Urinary bladder (tissue), 4 donors: Measurements from ENCODE around the gene SERPINB2. TPM values are rescaled to one million over a fixed set of nuclear protein-coding genes. Genes with fewer than 3 reads are reported as not detected.

Experiments used
- DNase-seq: peaks from one replicate; pipeline ENCODE4 v3.0.0-alpha.2; 2015; ENCODE audit errors: extremely low spot score
- H3K27ac ChIP-seq: one replicate; pipeline ENCODE4 v1.5.1; 2013; ENCODE audit warnings: low read depth, mild to moderate bottlenecking, moderate library complexity
- H3K36me3 ChIP-seq: one replicate; pipeline ENCODE4 v1.6.1; 2013; ENCODE audit warnings: mild to moderate bottlenecking, moderate library complexity; ENCODE audit not compliant: insufficient read depth
- H3K4me1 ChIP-seq: one replicate; pipeline ENCODE4 v1.6.1; 2013; ENCODE audit warnings: mild to moderate bottlenecking, moderate library complexity; ENCODE audit not compliant: insufficient read depth
- H3K4me3 ChIP-seq: one replicate; pipeline ENCODE4 v1.5.1; 2013; ENCODE audit warnings: low read depth, low read length
- WGBS: extraction: QIAGEN DNeasy Blood & Tissue Kit; methylation state at CpG from one replicate; pipeline ENCODE4 v1.1.7; 2013; 5-methylcytosine and 5-hydroxymethylcytosine counted together
- polyA plus RNA-seq: library from polyadenylated mRNA; stranded (reverse); fragments of 200-250 nt; gene quantifications from one replicate; pipeline ENCODE4 v1.2.3, GENCODE V29; 2013
- total RNA-seq: library from RNA; depleted of rRNA; stranded (reverse); fragments of >200 nt; gene quantifications from one replicate; pipeline ENCODE4 v1.2.3, GENCODE V29; 2014
- donor health status: healthy with polysubstance abuse.
- donor health status: healthy.

Gene SERPINB2
- total and polyA plus RNA-seq, 2 donors: not detected

GRCh38 chr18:63872586-63872985 lies 14.9 kb upstream of the SERPINB2 start:
- DNase-seq: no peak
- Histone ChIP-seq H3K27ac (no peak overlapping the region), H3K36me3 (no peaks in the 10 kb centered on the region), H3K4me3 (no peak overlapping the region), H3K4me1 (no peaks in the 10 kb centered on the region)

GRCh38 chr18:63878343-63878742 lies 9.2 kb upstream of the SERPINB2 start:
- DNase-seq: no peak
- Histone ChIP-seq H3K27ac (no peak overlapping the region), H3K4me1 (no peaks in the 10 kb centered on the region), H3K36me3 (no peaks in the 10 kb centered on the region), H3K4me3 (no peak overlapping the region)
- 62% methylated on average over 3 of the region's 3 CpGs for WGBS

- DNase-seq: no peak
- H3K4me3 ChIP-seq: no peak overlapping the region
- H3K36me3 ChIP-seq: no peaks in the 10 kb centered on the region
- 50% methylated on average over 4 of the region's 4 CpGs for WGBS
- no peak overlapping the region for H3K27ac ChIP-seq
- H3K4me1 ChIP-seq: no peaks in the 10 kb centered on the region
These were observed 8.6 kb upstream of the SERPINB2 start for GRCh38 chr18:63878925-63879324.

GRCh38 chr18:63879709-63880108 lies 7.8 kb upstream of the SERPINB2 start:
- H3K4me1 ChIP-seq: no peaks in the 10 kb centered on the region
- no peak for DNase-seq
- H3K36me3 ChIP-seq: no peaks in the 10 kb centered on the region
- H3K4me3 ChIP-seq: no peak overlapping the region
- no peak overlapping the region for H3K27ac ChIP-seq
- WGBS: 64% methylated on average over 2 of the region's 2 CpGs

- no peaks in the 10 kb centered on the region for H3K36me3 ChIP-seq
- H3K4me1 ChIP-seq: no peaks in the 10 kb centered on the region
- WGBS: 72% methylated on average over 4 of the region's 4 CpGs
- no peak for DNase-seq
- H3K27ac ChIP-seq: no peak overlapping the region
- no peak overlapping the region for H3K4me3 ChIP-seq
These were observed 5.7 kb upstream of the SERPINB2 start for GRCh38 chr18:63881851-63882250.

GRCh38 chr18:63882333-63883141 lies 5.0 kb upstream of the SERPINB2 start:
- no peak overlapping the region for H3K27ac ChIP-seq
- peak; percentile 59 for DNase-seq
- H3K4me3 ChIP-seq: no peak overlapping the region
- no peaks in the 10 kb centered on the region for H3K4me1 ChIP-seq
- H3K36me3 ChIP-seq: no peaks in the 10 kb centered on the region
- WGBS: 48% methylated on average over 8 of the region's 8 CpGs

- Histone ChIP-seq H3K4me1 (no peaks in the 10 kb centered on the region), H3K4me3 (no peak overlapping the region), H3K27ac (no peak overlapping the region), H3K36me3 (no peaks in the 10 kb centered on the region)
- no peak for DNase-seq
These were observed 3.9 kb upstream of the SERPINB2 start for GRCh38 chr18:63883617-63884016.

- WGBS: 11% methylated on average over 1 of the region's 1 CpG
- Histone ChIP-seq H3K27ac (no peak overlapping the region), H3K36me3 (no peaks in the 10 kb centered on the region), H3K4me3 (no peak overlapping the region), H3K4me1 (no peaks in the 10 kb centered on the region)
- DNase-seq: no peak
These were observed 1.1 kb downstream of the SERPINB2 start for GRCh38 chr18:63888470-63889190.

GRCh38 chr18:63889626-63890025 lies 2.1 kb downstream of the SERPINB2 start:
- Histone ChIP-seq H3K27ac (no peak overlapping the region), H3K4me3 (no peak overlapping the region), H3K36me3 (no peaks in the 10 kb centered on the region), H3K4me1 (no peaks in the 10 kb centered on the region)
- 83% methylated on average over 2 of the region's 2 CpGs for WGBS
- DNase-seq: no peak

GRCh38 chr18:63890237-63890949 lies 2.9 kb downstream of the SERPINB2 start:
- 82% methylated on average over 6 of the region's 6 CpGs for WGBS

GRCh38 chr18:63890950-63891304 lies 3.4 kb downstream of the SERPINB2 start:
- Histone ChIP-seq H3K36me3 (no peaks in the 10 kb centered on the region), H3K4me1 (no peaks in the 10 kb centered on the region), H3K4me3 (no peak overlapping the region), H3K27ac (no peak overlapping the region)
- 72% methylated on average over 5 of the region's 5 CpGs for WGBS
- no peak for DNase-seq

More at GRCh38 chr18:63890237-63890949, 2.9 kb downstream of the SERPINB2 start:
- H3K4me3 ChIP-seq: no peak overlapping the region
- H3K27ac ChIP-seq: no peak overlapping the region
- DNase-seq: no peak
- H3K4me1 ChIP-seq: no peaks in the 10 kb centered on the region
- H3K36me3 ChIP-seq: no peaks in the 10 kb centered on the region

GRCh38 chr18:63892566-63892965 lies 5.1 kb downstream of the SERPINB2 start:
- Histone ChIP-seq H3K27ac (no peak overlapping the region), H3K4me1 (no peaks in the 10 kb centered on the region), H3K36me3 (no peaks in the 10 kb centered on the region), H3K4me3 (no peak overlapping the region)
- 84% methylated on average over 4 of the region's 4 CpGs for WGBS
- no peak for DNase-seq

GRCh38 chr18:63894106-63894772 lies 6.7 kb downstream of the SERPINB2 start:
- Histone ChIP-seq H3K4me3 (no peak overlapping the region), H3K4me1 (no peaks in the 10 kb centered on the region), H3K27ac (no peak overlapping the region), H3K36me3 (no peaks in the 10 kb centered on the region)
- WGBS: 78% methylated on average over 6 of the region's 6 CpGs
- DNase-seq: no peak
